Vagina (tissue), 2 donors: Measurements from ENCODE around the gene RAB20.

Experiments
- CTCF ChIP-seq, 3 experiments: fragments of 450-650 bp in 2 of 3; fragments of 200-600 bp in 1 of 3; sonication (generic) in 1 of 3; IDR thresholded peaks; one replicate each; pipeline ENCODE4 v1.5.1; 2017 to 2019; ENCODE audit warnings: antibody characterized with exemption in 3 of 3, mild to moderate bottlenecking in 2 of 3, moderate library complexity in 2 of 3
- POLR2AphosphoS5 ChIP-seq, 2 donors: sonication (generic); formaldehyde crosslinking; IDR thresholded peaks; one replicate each; pipeline ENCODE4 v1.9.0; 2017; ENCODE audit warnings: antibody characterized with exemption in 2 of 2, mild to moderate bottlenecking in 2 of 2, low read depth in 1 of 2; ENCODE audit not compliant: insufficient read depth in 1 of 2

- TF ChIP-seq POLR2AphosphoS5 (IDR thresholded peaks at IDR 0.05; ENCODE audit: insufficient read depth in 1 of 2, low read depth in 1 of 2) (no peak), CTCF (IDR thresholded peaks at IDR 0.05) (no peak)
These were observed 40.2 kb downstream of the RAB20 start for GRCh38 chr13:110521296-110521680.
